BLaER1 treated with 17β-estradiol and CSF1 and Interleukin-3, amounts not matched to agents 10 nM and 100 nM (cell line): ENCODE results near the gene EMP2.

Source experiments
- H3K27ac ChIP-seq, 11 experiments: shearing (Covaris generic); formaldehyde crosslinking; 2 replicates each; pipeline ENCODE4 v1.8.1; 2022
- H3K27me3 ChIP-seq, 11 experiments: shearing (Covaris generic); formaldehyde crosslinking; 2 replicates each; pipeline ENCODE4 v1.8.1; 2022
- H3K36me3 ChIP-seq, 11 experiments: shearing (Covaris generic); formaldehyde crosslinking; 2 replicates each; pipeline ENCODE4 v1.8.1; 2022
- H3K4me1 ChIP-seq, 10 experiments: shearing (Covaris generic); formaldehyde crosslinking; 2 replicates each; pipeline ENCODE4 v1.8.1; 2022
- H3K4me2 ChIP-seq, 11 experiments: shearing (Covaris generic); formaldehyde crosslinking; 2 replicates each; pipeline ENCODE4 v1.8.1; 2022
- H3K4me3 ChIP-seq, 10 experiments: shearing (Covaris generic); formaldehyde crosslinking; 2 replicates each; pipeline ENCODE4 v1.8.1; 2022
- H3K9ac ChIP-seq, 11 experiments: shearing (Covaris generic); formaldehyde crosslinking; 2 replicates each; pipeline ENCODE4 v1.8.1; 2022
- H3K9me3 ChIP-seq, 11 experiments: shearing (Covaris generic); formaldehyde crosslinking; replicated peaks in 1 of 11; 2 replicates each; pipeline ENCODE4 v1.8.1; 2022
- H4K20me1 ChIP-seq, 11 experiments: shearing (Covaris generic); formaldehyde crosslinking; 2 replicates each; pipeline ENCODE4 v1.8.1; 2022
- Cebpa-rat ChIP-seq, 11 experiments: shearing (Covaris generic); IDR thresholded peaks; 2 replicates each; pipeline ENCODE4 v1.8.1; 2022

Gene EMP2

GRCh38 chr16:10504404-10504885 is 76.0 kb downstream of the EMP2 start:
- peaks cover 0 to 7% (median 0%) of the 10 kb centered on the region in 11 experiments; a peak in 1 of 22 replicates for H3K9me3 ChIP-seq
- H3K9ac ChIP-seq = no peak overlapping the region
- H3K4me3 ChIP-seq = no peak overlapping the region
- no peak overlapping the region for H3K27ac ChIP-seq
- no peaks in the 10 kb centered on the region for H3K36me3 ChIP-seq
- H4K20me1 ChIP-seq = no peaks in the 10 kb centered on the region
- H3K4me1 ChIP-seq = 0 out of 20 replicates have a peak, but pooled peaks cover 0 to 2% (median 0%) of the 10 kb centered on the region in 10 experiments
- H3K27me3 ChIP-seq = no peaks in the 10 kb centered on the region
- H3K4me2 ChIP-seq = no peak overlapping the region
- no peak for TF ChIP-seq Cebpa-rat (IDR thresholded peaks at IDR 0.05)

- no peaks in the 10 kb centered on the region for H3K27me3 ChIP-seq
- H3K4me3 ChIP-seq = no peak overlapping the region
- no peak overlapping the region for H3K27ac ChIP-seq
- 0 out of 20 replicates have a peak, but pooled peaks cover 0 to 2% (median 0%) of the 10 kb centered on the region in 10 experiments for H3K4me1 ChIP-seq
- no peak overlapping the region for H3K4me2 ChIP-seq
- H3K36me3 ChIP-seq = no peaks in the 10 kb centered on the region
- no peak for TF ChIP-seq Cebpa-rat (IDR thresholded peaks at IDR 0.05)
- H4K20me1 ChIP-seq = no peaks in the 10 kb centered on the region
- H3K9ac ChIP-seq = no peak overlapping the region
- peaks cover 0 to 7% (median 0%) of the 10 kb centered on the region in 11 experiments; a peak in 1 of 22 replicates for H3K9me3 ChIP-seq
Measured at GRCh38 chr16:10502776-10503175, 77.6 kb downstream of the EMP2 start.

- Histone ChIP-seq H3K27ac (no peak overlapping the region), H3K36me3 (no peaks in the 10 kb centered on the region), H3K4me3 (no peak overlapping the region), H3K4me1 (0 out of 20 replicates have a peak, but pooled peaks cover 0 to 2% (median 0%) of the 10 kb centered on the region in 10 experiments), H4K20me1 (no peaks in the 10 kb centered on the region), H3K27me3 (no peaks in the 10 kb centered on the region), H3K9ac (no peak overlapping the region), H3K9me3 (peaks cover 2 to 23% (median 10%) of the 10 kb centered on the region in 11 experiments; a peak in 20 of 22 replicates), H3K4me2 (no peak overlapping the region)
- no peak for TF ChIP-seq Cebpa-rat (IDR thresholded peaks at IDR 0.05)
Measured at GRCh38 chr16:10501016-10501607, 79.3 kb downstream of the EMP2 start.

GRCh38 chr16:10500582-10500981 is 79.8 kb downstream of the EMP2 start:
- no peak overlapping the region for H3K4me2 ChIP-seq
- no peak overlapping the region for H3K27ac ChIP-seq
- no peaks in the 10 kb centered on the region for H4K20me1 ChIP-seq
- H3K27me3 ChIP-seq = no peaks in the 10 kb centered on the region
- no peaks in the 10 kb centered on the region for H3K36me3 ChIP-seq
- no peak for TF ChIP-seq Cebpa-rat (IDR thresholded peaks at IDR 0.05)
- H3K9me3 ChIP-seq = peaks cover 8 to 28% (median 16%) of the 10 kb centered on the region in 11 experiments
- H3K4me1 ChIP-seq = 0 out of 20 replicates have a peak, but pooled peaks cover 0 to 2% (median 0%) of the 10 kb centered on the region in 10 experiments
- H3K9ac ChIP-seq = no peak overlapping the region
- no peak overlapping the region for H3K4me3 ChIP-seq

- H3K4me1 ChIP-seq = 0 out of 20 replicates have a peak, but pooled peaks cover 0 to 2% (median 0%) of the 10 kb centered on the region in 10 experiments
- H3K27me3 ChIP-seq = no peaks in the 10 kb centered on the region
- TF ChIP-seq Cebpa-rat (IDR thresholded peaks at IDR 0.05) = no peak
- no peak overlapping the region for H3K27ac ChIP-seq
- no peak overlapping the region for H3K4me2 ChIP-seq
- H3K4me3 ChIP-seq = no peak overlapping the region
- H4K20me1 ChIP-seq = no peaks in the 10 kb centered on the region
- no peak overlapping the region for H3K9ac ChIP-seq
- H3K36me3 ChIP-seq = peaks cover 0 to 4% (median 0%) of the 10 kb centered on the region in 11 experiments; a peak in 2 of 22 replicates
- H3K9me3 ChIP-seq = peaks cover 28 to 52% (median 42%) of the 10 kb centered on the region in 11 experiments
Measured at GRCh38 chr16:10497132-10498101, 83.0 kb downstream of the EMP2 start.

- no peaks in the 10 kb centered on the region for H4K20me1 ChIP-seq
- H3K4me3 ChIP-seq = no peak overlapping the region
- peaks cover 28 to 57% (median 42%) of the 10 kb centered on the region in 11 experiments for H3K9me3 ChIP-seq
- H3K4me1 ChIP-seq = no peaks in the 10 kb centered on the region
- TF ChIP-seq Cebpa-rat (IDR thresholded peaks at IDR 0.05) = no peak
- no peak overlapping the region for H3K9ac ChIP-seq
- H3K4me2 ChIP-seq = no peak overlapping the region
- no peak overlapping the region for H3K27ac ChIP-seq
- H3K27me3 ChIP-seq = no peaks in the 10 kb centered on the region
- H3K36me3 ChIP-seq = peaks cover 0 to 4% (median 0%) of the 10 kb centered on the region in 11 experiments; a peak in 2 of 22 replicates
Measured at GRCh38 chr16:10495031-10495345, 85.4 kb downstream of the EMP2 start.

- no peak overlapping the region for H3K9ac ChIP-seq
- no peaks in the 10 kb centered on the region for H3K4me1 ChIP-seq
- no peak for TF ChIP-seq Cebpa-rat (IDR thresholded peaks at IDR 0.05)
- H3K4me2 ChIP-seq = no peak overlapping the region
- H3K36me3 ChIP-seq = peaks cover 0 to 4% (median 0%) of the 10 kb centered on the region in 11 experiments; a peak in 2 of 22 replicates
- no peak overlapping the region for H3K27ac ChIP-seq
- no peak overlapping the region for H3K4me3 ChIP-seq
- no peaks in the 10 kb centered on the region for H4K20me1 ChIP-seq
- H3K9me3 ChIP-seq = peaks cover 28 to 57% (median 42%) of the 10 kb centered on the region in 11 experiments
- H3K27me3 ChIP-seq = no peaks in the 10 kb centered on the region
Measured at GRCh38 chr16:10494343-10495030, 85.9 kb downstream of the EMP2 start.

- H3K4me3 ChIP-seq = no peak overlapping the region
- no peak overlapping the region for H3K9ac ChIP-seq
- no peaks in the 10 kb centered on the region for H3K27me3 ChIP-seq
- TF ChIP-seq Cebpa-rat (IDR thresholded peaks at IDR 0.05) = no peak
- H3K4me2 ChIP-seq = no peak overlapping the region
- peaks cover 0 to 4% (median 0%) of the 10 kb centered on the region in 11 experiments; a peak in 2 of 22 replicates for H3K36me3 ChIP-seq
- H3K4me1 ChIP-seq = no peaks in the 10 kb centered on the region
- peaks cover 28 to 57% (median 42%) of the 10 kb centered on the region in 11 experiments for H3K9me3 ChIP-seq
- no peaks in the 10 kb centered on the region for H4K20me1 ChIP-seq
- no peak overlapping the region for H3K27ac ChIP-seq
Measured at GRCh38 chr16:10493276-10493675, 87.1 kb downstream of the EMP2 start.
